CD14-positive monocyte (primary cell): ENCODE results near the gene OPN4. TPM values are rescaled to one million over a fixed set of nuclear protein-coding genes. Genes with fewer than 3 reads are reported as not detected.

ENCODE experiments used
- DNase-seq, 3 donors: peaks; one replicate each; pipeline ENCODE4 v3.0.0-alpha.2; 2011 to 2022
- H2AFZ ChIP-seq: 2 replicates; pipeline ENCODE4 v1.6.0; 2012; ENCODE audit warnings: mild to moderate bottlenecking, low read depth, low read length, inconsistent platforms; ENCODE audit not compliant: insufficient read depth, poor library complexity, severe bottlenecking
- H3K27ac ChIP-seq, 2 donors: 1 replicate in 1 of 2; 2 replicates in 1 of 2; pipeline ENCODE4 v1.5.1; 2012 to 2013; ENCODE audit warnings: low read length in 2 of 2, control low read depth in 1 of 2, inconsistent platforms in 1 of 2, low read depth in 1 of 2, mild to moderate bottlenecking in 1 of 2
- H3K27me3 ChIP-seq, 2 donors: one replicate each; pipeline versions ENCODE4 v1.6.0 to v1.6.1; 2011 to 2013; ENCODE audit warnings: low read length in 2 of 2; ENCODE audit not compliant: control insufficient read depth in 2 of 2, insufficient read depth in 2 of 2
- H3K36me3 ChIP-seq, 2 donors: replicated peaks in 1 of 2; 1 replicate in 1 of 2; 2 replicates in 1 of 2; pipeline versions ENCODE4 v1.5.1 to v1.6.1; 2012 to 2013; ENCODE audit warnings: low read length in 2 of 2, control low read depth in 1 of 2, inconsistent platforms in 1 of 2, mild to moderate bottlenecking in 1 of 2; ENCODE audit not compliant: insufficient read depth in 2 of 2, control insufficient read depth in 1 of 2
- H3K4me1 ChIP-seq, 2 donors: 1 replicate in 1 of 2; 2 replicates in 1 of 2; pipeline versions ENCODE4 v1.5.1 to v1.6.1; 2012 to 2013; ENCODE audit warnings: low read length in 2 of 2, control low read depth in 1 of 2, inconsistent platforms in 1 of 2, mild to moderate bottlenecking in 1 of 2, moderate library complexity in 1 of 2; ENCODE audit not compliant: insufficient read depth in 2 of 2, control insufficient read depth in 1 of 2
- H3K4me2 ChIP-seq: replicated peaks from 2 replicates; pipeline ENCODE3; 2012; ENCODE audit warnings: low read length, moderate library complexity, mild to moderate bottlenecking; ENCODE audit not compliant: poor library complexity, severe bottlenecking; ENCODE audit errors: extremely low read depth
- H3K4me3 ChIP-seq, 3 experiments: fragments of 200-600 bp in 1 of 3; sonication (generic) in 1 of 3; replicated peaks in 1 of 3; 1 replicate in 2 of 3; 2 replicates in 1 of 3; pipeline ENCODE4 v1.5.1; 2011 to 2013; ENCODE audit warnings: low read length in 3 of 3, mild to moderate bottlenecking in 3 of 3, control low read depth in 2 of 3, low read depth in 2 of 3, inconsistent platforms in 1 of 3, moderate library complexity in 1 of 3
- H3K79me2 ChIP-seq: 2 replicates; pipeline ENCODE4 v1.6.0; 2012; ENCODE audit warnings: mild to moderate bottlenecking, control low read depth, inconsistent platforms, low read length, moderate library complexity; ENCODE audit not compliant: insufficient read depth
- H3K9ac ChIP-seq: 2 replicates; pipeline ENCODE4 v1.6.0; 2017; ENCODE audit warnings: low read length, mild to moderate bottlenecking; ENCODE audit not compliant: insufficient read depth, poor library complexity, severe bottlenecking
- H3K9me3 ChIP-seq, 2 donors: replicated peaks in 1 of 2; 1 replicate in 1 of 2; 2 replicates in 1 of 2; pipeline versions ENCODE4 v1.5.1 to v1.6.1; 2012 to 2013; ENCODE audit warnings: low read length in 2 of 2, control low read depth in 1 of 2; ENCODE audit not compliant: control insufficient read depth in 1 of 2, insufficient read depth in 1 of 2
- H4K20me1 ChIP-seq: 2 replicates; pipeline ENCODE4 v1.6.0; 2012; ENCODE audit warnings: mild to moderate bottlenecking, low read length, control low read depth, moderate library complexity; ENCODE audit not compliant: insufficient read depth
- H3K27ac Mint-ChIP-seq, 7 donors: one replicate each; pipeline ENCODE4 v1.8.0; 2020; ENCODE audit warnings: mild to moderate bottlenecking in 7 of 7, mixed read lengths in 7 of 7, moderate library complexity in 6 of 7, inconsistent platforms in 2 of 7
- H3K27me3 Mint-ChIP-seq, 3 donors: one replicate each; pipeline ENCODE4 v1.8.0; 2021 to 2022; ENCODE audit warnings: low read depth in 3 of 3, mild to moderate bottlenecking in 3 of 3, mixed read lengths in 3 of 3, moderate library complexity in 3 of 3, inconsistent platforms in 1 of 3
- H3K36me3 Mint-ChIP-seq, 2 donors: one replicate each; pipeline ENCODE4 v1.8.0; 2020; ENCODE audit warnings: mixed read lengths in 2 of 2, inconsistent platforms in 1 of 2, mild to moderate bottlenecking in 1 of 2
- H3K4me1 Mint-ChIP-seq: one replicate; pipeline ENCODE4 v1.8.0; 2020; ENCODE audit warnings: mild to moderate bottlenecking, mixed read lengths
- H3K4me3 Mint-ChIP-seq, 2 donors: one replicate each; pipeline ENCODE4 v1.8.0; 2020; ENCODE audit warnings: mild to moderate bottlenecking in 2 of 2, mixed read lengths in 2 of 2, moderate library complexity in 1 of 2
- H3K9me3 Mint-ChIP-seq, 7 donors: one replicate each; pipeline ENCODE4 v1.8.0; 2020 to 2022; ENCODE audit warnings: mixed read lengths in 7 of 7, mild to moderate bottlenecking in 6 of 7, moderate library complexity in 6 of 7, inconsistent platforms in 2 of 7
- CTCF ChIP-seq: fragments of 200-600 bp; IDR thresholded peaks from one replicate; pipeline ENCODE4 v1.8.0; 2022; ENCODE audit warnings: antibody characterized with exemption, mild to moderate bottlenecking
- WGBS: methylation state at CpG from one replicate; pipeline ENCODE4 v1.1.5; 2013; ENCODE audit warnings: missing lambda C conversion rate; ENCODE audit not compliant: insufficient coverage; 5-methylcytosine and 5-hydroxymethylcytosine counted together
- intact Hi-C, 2 donors: fragments of 100-400 bp; cut with micrococcal nuclease; formaldehyde crosslinking; loops; one replicate each; pipeline versions ENCODE4 v1.15.0 to v1.15.1; 2023
- polyA plus RNA-seq, 3 donors: library from polyadenylated mRNA; depleted of rRNA in 1 of 3; unstranded in 2 of 3; stranded (reverse) in 1 of 3; fragments of 300-500 nt in 2 of 3; fragments of >200 nt in 1 of 3; fragmentation: Illumina TruSeq in 2 of 3; gene quantifications; 1 replicate in 2 of 3; 2 replicates in 1 of 3; pipeline ENCODE4 v1.2.3, GENCODE V29; 2012 to 2021

Gene OPN4
- polyA plus RNA-seq, 3 donors: not detected

DNA sequence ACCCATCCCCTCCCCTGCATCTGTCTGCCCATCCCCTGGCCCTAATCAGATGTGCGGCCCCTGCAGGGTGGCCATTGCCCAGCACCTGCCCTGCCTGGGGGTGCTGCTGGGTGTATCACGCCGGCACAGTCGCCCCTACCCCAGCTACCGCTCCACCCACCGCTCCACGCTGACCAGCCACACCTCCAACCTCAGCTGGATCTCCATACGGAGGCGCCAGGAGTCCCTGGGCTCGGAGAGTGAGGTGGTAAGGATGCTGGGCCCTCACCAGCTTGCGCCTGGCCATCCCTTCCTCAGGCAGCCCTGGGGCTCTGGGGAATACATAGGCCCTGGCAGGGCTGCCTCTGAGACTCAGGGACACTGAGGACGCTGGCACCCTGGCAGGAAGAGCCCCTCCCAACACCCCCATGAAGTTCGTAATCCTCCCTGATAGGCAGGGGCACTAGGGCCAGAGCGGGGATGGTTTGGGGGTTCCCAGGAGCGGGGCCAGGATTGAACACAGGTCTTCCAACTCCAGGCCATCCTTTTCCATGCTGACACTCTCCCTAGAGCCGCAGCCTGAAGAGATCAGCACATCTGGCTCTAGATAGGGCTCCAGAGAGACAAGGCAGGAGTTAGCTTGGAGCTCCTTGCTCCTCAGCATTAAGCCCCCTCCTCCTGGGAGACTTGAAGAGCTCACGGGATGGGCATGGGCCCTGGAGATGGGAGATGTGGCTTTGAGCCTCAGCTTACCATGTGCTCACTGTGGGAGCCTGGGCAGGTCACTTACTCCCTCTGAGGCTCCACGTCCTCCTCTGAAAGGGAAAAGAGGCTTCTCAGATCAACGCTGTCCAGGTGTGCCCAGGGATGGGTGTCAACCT, 8.1 kb downstream of the OPN4 start:
- Histone ChIP-seq H3K4me2 (no peak overlapping the region), H3K9ac (no peak overlapping the region), H4K20me1 (no peaks in the 10 kb centered on the region), H3K79me2 (no peaks in the 10 kb centered on the region), H3K27me3 (no peaks in the 10 kb centered on the region), H3K36me3 (no peaks in the 10 kb centered on the region), H2AFZ (no peak overlapping the region), H3K27ac (no peak overlapping the region), H3K4me3 (no peak overlapping the region), H3K9me3 (no peaks in the 10 kb centered on the region), H3K4me1 (no peaks in the 10 kb centered on the region)
- Mint-ChIP-seq H3K9me3 (no peaks in the 10 kb centered on the region), H3K36me3 (no peaks in the 10 kb centered on the region), H3K4me3 (no peak overlapping the region), H3K27ac (no peak overlapping the region), H3K4me1 (no peaks in the 10 kb centered on the region), H3K27me3 (peaks cover 2 to 5% (median 2%) of the 10 kb centered on the region in 3 donors)
- 93% methylated on average over 11 of the region's 19 CpGs for WGBS
- intact Hi-C loops: no loop called here
- DNase-seq: no peak
- TF ChIP-seq CTCF: no peak

DNA sequence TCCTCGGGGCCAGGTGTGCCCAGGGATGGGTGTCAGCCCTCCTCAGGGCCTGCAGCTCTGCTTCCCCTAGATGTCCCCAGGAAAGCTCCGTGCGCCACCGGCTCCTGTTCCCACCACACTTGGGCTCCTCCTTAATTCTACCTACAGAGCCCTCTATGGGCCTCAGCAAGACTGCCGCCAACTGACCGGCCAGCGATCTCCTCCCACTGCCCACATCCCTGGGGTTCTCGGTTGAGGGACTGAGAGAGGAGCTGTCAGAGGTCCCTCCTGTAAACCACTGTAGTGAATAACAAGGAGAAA, 8.6 kb downstream of the OPN4 start:
- no peak overlapping the region for H3K27ac ChIP-seq
- peak overlapping the region; percentile 4 for H3K9ac ChIP-seq
- no peak overlapping the region for H3K4me2 ChIP-seq
- H3K79me2 ChIP-seq: no peaks in the 10 kb centered on the region
- Mint-ChIP-seq H3K36me3 (no peaks in the 10 kb centered on the region), H3K4me1 (no peaks in the 10 kb centered on the region), H3K27ac (no peak overlapping the region), H3K4me3 (no peak overlapping the region), H3K9me3 (no peaks in the 10 kb centered on the region), H3K27me3 (peaks cover 2 to 6% (median 2%) of the 10 kb centered on the region in 3 donors)
- no peaks in the 10 kb centered on the region for H3K4me1 ChIP-seq
- no peaks in the 10 kb centered on the region for H4K20me1 ChIP-seq
- H3K27me3 ChIP-seq: no peaks in the 10 kb centered on the region
- no peak for DNase-seq
- H2AFZ ChIP-seq: no peak overlapping the region
- no peak overlapping the region for H3K4me3 ChIP-seq
- no peaks in the 10 kb centered on the region for H3K9me3 ChIP-seq
- no peaks in the 10 kb centered on the region for H3K36me3 ChIP-seq
- intact Hi-C loops: no loop called here
- 91% methylated on average over 2 of the region's 8 CpGs for WGBS
- no peak for TF ChIP-seq CTCF
